Breast epithelium (tissue), 3 donors: ENCODE data around the gene SMAD6.

ENCODE experiments used
- CTCF ChIP-seq, 3 donors: fragments of 450-650 bp; IDR thresholded peaks; one replicate each; pipeline ENCODE4 v1.5.1; 2016 to 2017; ENCODE audit warnings: antibody characterized with exemption in 3 of 3, mild to moderate bottlenecking in 3 of 3, moderate library complexity in 3 of 3
- POLR2AphosphoS5 ChIP-seq, 3 donors: sonication (generic); formaldehyde crosslinking; IDR thresholded peaks; one replicate each; pipeline ENCODE4 v1.6.1; 2017; ENCODE audit warnings: antibody characterized with exemption in 3 of 3

GRCh38 chr15:66719471-66719870 is 17.4 kb downstream of the SMAD6 start:
- TF ChIP-seq CTCF (IDR thresholded peaks at IDR 0.05): no peak
- TF ChIP-seq POLR2AphosphoS5 (IDR thresholded peaks at IDR 0.05): no peak
